Measurements from ENCODE around the gene EBF4. TPM values are rescaled to one million over a fixed set of nuclear protein-coding genes. Genes with fewer than 3 reads are reported as not detected.
A peak's percentile ranks its signal among the peaks of the same experiment; 100 is the strongest.

EBF4 gene
- total RNA-seq, 2 donors from 2014 or later, result 6.4 to 12.1 TPM

GRCh38 chr20:2706688-2707352 is 14.2 kb downstream of the EBF4 start:
- no peaks in the 10 kb centered on the region for H3K9me3 ChIP-seq (ENCODE audit: control insufficient read depth, low read length)
- H3K4me3 ChIP-seq (ENCODE audit: low read length), result no peak overlapping the region
- H3K36me3 Mint-ChIP-seq (ENCODE audit: low read depth), result no peaks in the 10 kb centered on the region
- peaks cover 3% of the 10 kb centered on the region for H3K4me1 ChIP-seq (ENCODE audit: control insufficient read depth, insufficient read depth, low read length)
- WGBS, 2 experiments (ENCODE audit: insufficient coverage in 1 of 2, insufficient read length in 1 of 2), result 82 to 91% methylated on average over 5 to 6 of the region's 6 CpGs
- H3K4me3 Mint-ChIP-seq, result no peak overlapping the region
- H3K4me1 Mint-ChIP-seq, result peaks cover 11% of the 10 kb centered on the region
- H3K27me3 ChIP-seq (ENCODE audit: control insufficient read depth, insufficient read depth, low read length, poor library complexity, severe bottlenecking), result peaks cover 14% of the 10 kb centered on the region
- H3K27ac ChIP-seq (ENCODE audit: low read depth, low read length), result no peak overlapping the region
- TF ChIP-seq, protein P1, sequence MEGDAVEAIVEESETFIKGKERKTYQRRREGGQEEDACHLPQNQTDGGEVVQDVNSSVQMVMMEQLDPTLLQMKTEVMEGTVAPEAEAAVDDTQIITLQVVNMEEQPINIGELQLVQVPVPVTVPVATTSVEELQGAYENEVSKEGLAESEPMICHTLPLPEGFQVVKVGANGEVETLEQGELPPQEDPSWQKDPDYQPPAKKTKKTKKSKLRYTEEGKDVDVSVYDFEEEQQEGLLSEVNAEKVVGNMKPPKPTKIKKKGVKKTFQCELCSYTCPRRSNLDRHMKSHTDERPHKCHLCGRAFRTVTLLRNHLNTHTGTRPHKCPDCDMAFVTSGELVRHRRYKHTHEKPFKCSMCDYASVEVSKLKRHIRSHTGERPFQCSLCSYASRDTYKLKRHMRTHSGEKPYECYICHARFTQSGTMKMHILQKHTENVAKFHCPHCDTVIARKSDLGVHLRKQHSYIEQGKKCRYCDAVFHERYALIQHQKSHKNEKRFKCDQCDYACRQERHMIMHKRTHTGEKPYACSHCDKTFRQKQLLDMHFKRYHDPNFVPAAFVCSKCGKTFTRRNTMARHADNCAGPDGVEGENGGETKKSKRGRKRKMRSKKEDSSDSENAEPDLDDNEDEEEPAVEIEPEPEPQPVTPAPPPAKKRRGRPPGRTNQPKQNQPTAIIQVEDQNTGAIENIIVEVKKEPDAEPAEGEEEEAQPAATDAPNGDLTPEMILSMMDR (conservative IDR thresholded peaks at IDR 0.05), result no peak
- H3K9me3 Mint-ChIP-seq, result no peaks in the 10 kb centered on the region
- peak; percentile 42 for DNase-seq
- no peak overlapping the region for H3K27ac Mint-ChIP-seq
- H3K9ac ChIP-seq (ENCODE audit: extremely low read depth, low read length, poor library complexity, severe bottlenecking), result no peak overlapping the region
- H3K36me3 ChIP-seq (ENCODE audit: control insufficient read depth, insufficient read depth, low read length), result no peaks in the 10 kb centered on the region
- H3K27me3 Mint-ChIP-seq (ENCODE audit: insufficient read depth), result peaks cover 52% of the 10 kb centered on the region

- H3K4me3 ChIP-seq (ENCODE audit: low read length), result no peak overlapping the region
- H3K36me3 ChIP-seq (ENCODE audit: control insufficient read depth, insufficient read depth, low read length), result no peaks in the 10 kb centered on the region
- peaks cover 45% of the 10 kb centered on the region for H3K27me3 Mint-ChIP-seq (ENCODE audit: insufficient read depth)
- H3K4me1 ChIP-seq (ENCODE audit: control insufficient read depth, insufficient read depth, low read length), result peaks cover 3% of the 10 kb centered on the region
- no peaks in the 10 kb centered on the region for H3K9me3 ChIP-seq (ENCODE audit: control insufficient read depth, low read length)
- H3K27ac Mint-ChIP-seq, result no peak overlapping the region
- H3K4me1 Mint-ChIP-seq, result peaks cover 8% of the 10 kb centered on the region
- no peak overlapping the region for H3K4me3 Mint-ChIP-seq
- H3K9ac ChIP-seq (ENCODE audit: extremely low read depth, low read length, poor library complexity, severe bottlenecking), result no peak overlapping the region
- peak; percentile 44 for DNase-seq
- H3K27ac ChIP-seq (ENCODE audit: low read depth, low read length), result no peak overlapping the region
- 79 to 94% methylated on average over 3 to 12 of the region's 12 CpGs for WGBS, 2 experiments (ENCODE audit: insufficient coverage in 1 of 2, insufficient read length in 1 of 2)
- H3K27me3 ChIP-seq (ENCODE audit: control insufficient read depth, insufficient read depth, low read length, poor library complexity, severe bottlenecking), result peaks cover 19% of the 10 kb centered on the region
- TF ChIP-seq, protein P1 (conservative IDR thresholded peaks at IDR 0.05), result no peak
- no peaks in the 10 kb centered on the region for H3K36me3 Mint-ChIP-seq (ENCODE audit: low read depth)
- H3K9me3 Mint-ChIP-seq, result no peaks in the 10 kb centered on the region
Measured at GRCh38 chr20:2707353-2708072, 14.9 kb downstream of the EBF4 start.

- Histone ChIP-seq H3K27ac (ENCODE audit: low read depth, low read length) (no peak overlapping the region), H3K9ac (ENCODE audit: extremely low read depth, low read length, poor library complexity, severe bottlenecking) (no peak overlapping the region), H3K9me3 (ENCODE audit: control insufficient read depth, low read length) (no peaks in the 10 kb centered on the region), H3K4me3 (ENCODE audit: low read length) (no peak overlapping the region), H3K36me3 (ENCODE audit: control insufficient read depth, insufficient read depth, low read length) (no peaks in the 10 kb centered on the region), H3K4me1 (ENCODE audit: control insufficient read depth, insufficient read depth, low read length) (peaks cover 3% of the 10 kb centered on the region), H3K27me3 (ENCODE audit: control insufficient read depth, insufficient read depth, low read length, poor library complexity, severe bottlenecking) (peaks cover 22% of the 10 kb centered on the region)
- 66% methylated on average over 5 of the region's 5 CpGs; no CpG with 5 or more reads in 1 of the 2 experiments for WGBS, 2 experiments (ENCODE audit: insufficient coverage in 1 of 2, insufficient read length in 1 of 2)
- H3K36me3 Mint-ChIP-seq (ENCODE audit: low read depth), result no peaks in the 10 kb centered on the region
- peak; percentile 76 for DNase-seq
- peaks cover 42% of the 10 kb centered on the region for H3K27me3 Mint-ChIP-seq (ENCODE audit: insufficient read depth)
- peaks cover 8% of the 10 kb centered on the region for H3K4me1 Mint-ChIP-seq
- H3K27ac Mint-ChIP-seq, result no peak overlapping the region
- no peak overlapping the region for H3K4me3 Mint-ChIP-seq
- TF ChIP-seq, protein P1 (conservative IDR thresholded peaks at IDR 0.05), result no peak
- no peaks in the 10 kb centered on the region for H3K9me3 Mint-ChIP-seq
Measured at GRCh38 chr20:2708073-2708415, 15.5 kb downstream of the EBF4 start.
